Measurements from ENCODE around the gene DHRS2.

DHRS2 gene

GRCh38 chr14:23613242-23614070 is 22.7 kb upstream of the DHRS2 start:
- Histone ChIP-seq H3K27ac (ENCODE audit: low read depth, low read length) (no peak overlapping the region), H3K4me3 (ENCODE audit: low read length) (no peak overlapping the region), H3K36me3 (ENCODE audit: insufficient read depth, low read length) (no peaks in the 10 kb centered on the region), H3K9ac (ENCODE audit: low read depth, low read length) (no peak overlapping the region), H3K4me1 (ENCODE audit: insufficient read depth, low read length) (no peaks in the 10 kb centered on the region), H3K9me3 (ENCODE audit: insufficient read depth, low read depth, low read length) (0 out of 2 replicates have a peak, but pooled peaks cover 5% of the 10 kb centered on the region), H3K27me3 (ENCODE audit: insufficient read depth, low read length) (no peaks in the 10 kb centered on the region)
- WGBS = 82% methylated on average over 6 of the region's 6 CpGs

GRCh38 chr14:23614395-23614828 is 21.8 kb upstream of the DHRS2 start:
- Histone ChIP-seq H3K4me3 (ENCODE audit: low read length) (no peak overlapping the region), H3K27ac (ENCODE audit: low read depth, low read length) (no peak overlapping the region), H3K4me1 (ENCODE audit: insufficient read depth, low read length) (no peaks in the 10 kb centered on the region), H3K9me3 (ENCODE audit: insufficient read depth, low read depth, low read length) (0 out of 2 replicates have a peak, but pooled peaks cover 5% of the 10 kb centered on the region), H3K27me3 (ENCODE audit: insufficient read depth, low read length) (no peaks in the 10 kb centered on the region), H3K36me3 (ENCODE audit: insufficient read depth, low read length) (no peaks in the 10 kb centered on the region), H3K9ac (ENCODE audit: low read depth, low read length) (no peak overlapping the region)
- WGBS = 78% methylated on average over 2 of the region's 2 CpGs

GRCh38 chr14:23615856-23616255 is 20.3 kb upstream of the DHRS2 start:
- Histone ChIP-seq H3K9ac (ENCODE audit: low read depth, low read length) (no peak overlapping the region), H3K27ac (ENCODE audit: low read depth, low read length) (no peak overlapping the region), H3K9me3 (ENCODE audit: insufficient read depth, low read depth, low read length) (0 out of 2 replicates have a peak, but pooled peaks cover 2% of the 10 kb centered on the region), H3K36me3 (ENCODE audit: insufficient read depth, low read length) (no peaks in the 10 kb centered on the region), H3K27me3 (ENCODE audit: insufficient read depth, low read length) (no peaks in the 10 kb centered on the region), H3K4me1 (ENCODE audit: insufficient read depth, low read length) (no peaks in the 10 kb centered on the region), H3K4me3 (ENCODE audit: low read length) (no peak overlapping the region)
- 74% methylated on average over 5 of the region's 5 CpGs for WGBS

- H3K36me3 ChIP-seq (ENCODE audit: insufficient read depth, low read length) = no peaks in the 10 kb centered on the region
- no peaks in the 10 kb centered on the region for H3K27me3 ChIP-seq (ENCODE audit: insufficient read depth, low read length)
- no peak overlapping the region for H3K9ac ChIP-seq (ENCODE audit: low read depth, low read length)
- no peak overlapping the region for H3K4me3 ChIP-seq (ENCODE audit: low read length)
- WGBS = 100% methylated on average over 1 of the region's 1 CpG
- no peak overlapping the region for H3K27ac ChIP-seq (ENCODE audit: low read depth, low read length)
- H3K4me1 ChIP-seq (ENCODE audit: insufficient read depth, low read length) = no peaks in the 10 kb centered on the region
- peaks cover 13% of the 10 kb centered on the region for H3K9me3 ChIP-seq (ENCODE audit: insufficient read depth, low read depth, low read length)
Measured at GRCh38 chr14:23617539-23617938, 18.6 kb upstream of the DHRS2 start.

- 75% methylated on average over 2 of the region's 2 CpGs for WGBS
Measured at GRCh38 chr14:23618415-23618988, 17.7 kb upstream of the DHRS2 start.

GRCh38 chr14:23620177-23620702 is 15.9 kb upstream of the DHRS2 start:
- peaks cover 38% of the 10 kb centered on the region for H3K9me3 ChIP-seq (ENCODE audit: insufficient read depth, low read depth, low read length)
- H3K4me3 ChIP-seq (ENCODE audit: low read length) = no peak overlapping the region
- H3K27me3 ChIP-seq (ENCODE audit: insufficient read depth, low read length) = no peaks in the 10 kb centered on the region
- H3K27ac ChIP-seq (ENCODE audit: low read depth, low read length) = no peak overlapping the region
- no peaks in the 10 kb centered on the region for H3K4me1 ChIP-seq (ENCODE audit: insufficient read depth, low read length)
- no peaks in the 10 kb centered on the region for H3K36me3 ChIP-seq (ENCODE audit: insufficient read depth, low read length)
- no peak overlapping the region for H3K9ac ChIP-seq (ENCODE audit: low read depth, low read length)
- 68% methylated on average over 3 of the region's 3 CpGs for WGBS

More at GRCh38 chr14:23618415-23618988, 17.7 kb upstream of the DHRS2 start:
- Histone ChIP-seq H3K27ac (ENCODE audit: low read depth, low read length) (no peak overlapping the region), H3K9me3 (ENCODE audit: insufficient read depth, low read depth, low read length) (peaks cover 20% of the 10 kb centered on the region), H3K4me3 (ENCODE audit: low read length) (no peak overlapping the region), H3K36me3 (ENCODE audit: insufficient read depth, low read length) (no peaks in the 10 kb centered on the region), H3K27me3 (ENCODE audit: insufficient read depth, low read length) (no peaks in the 10 kb centered on the region), H3K9ac (ENCODE audit: low read depth, low read length) (no peak overlapping the region), H3K4me1 (ENCODE audit: insufficient read depth, low read length) (no peaks in the 10 kb centered on the region)

GRCh38 chr14:23621204-23621931 is 14.8 kb upstream of the DHRS2 start:
- Histone ChIP-seq H3K9ac (ENCODE audit: low read depth, low read length) (no peak overlapping the region), H3K4me3 (ENCODE audit: low read length) (no peak overlapping the region), H3K36me3 (ENCODE audit: insufficient read depth, low read length) (no peaks in the 10 kb centered on the region), H3K9me3 (ENCODE audit: insufficient read depth, low read depth, low read length) (peaks cover 49% of the 10 kb centered on the region), H3K27me3 (ENCODE audit: insufficient read depth, low read length) (no peaks in the 10 kb centered on the region), H3K4me1 (ENCODE audit: insufficient read depth, low read length) (no peaks in the 10 kb centered on the region), H3K27ac (ENCODE audit: low read depth, low read length) (no peak overlapping the region)
- WGBS = 66% methylated on average over 6 of the region's 6 CpGs

GRCh38 chr14:23621932-23622730 is 14.0 kb upstream of the DHRS2 start:
- H3K9me3 ChIP-seq (ENCODE audit: insufficient read depth, low read depth, low read length) = peaks cover 53% of the 10 kb centered on the region
- H3K27ac ChIP-seq (ENCODE audit: low read depth, low read length) = no peak overlapping the region
- H3K4me1 ChIP-seq (ENCODE audit: insufficient read depth, low read length) = no peaks in the 10 kb centered on the region
- H3K9ac ChIP-seq (ENCODE audit: low read depth, low read length) = no peak overlapping the region
- no peak overlapping the region for H3K4me3 ChIP-seq (ENCODE audit: low read length)
- H3K27me3 ChIP-seq (ENCODE audit: insufficient read depth, low read length) = no peaks in the 10 kb centered on the region
- 73% methylated on average over 4 of the region's 4 CpGs for WGBS
- H3K36me3 ChIP-seq (ENCODE audit: insufficient read depth, low read length) = no peaks in the 10 kb centered on the region

- no peaks in the 10 kb centered on the region for H3K4me1 ChIP-seq (ENCODE audit: insufficient read depth, low read length)
- no peaks in the 10 kb centered on the region for H3K27me3 ChIP-seq (ENCODE audit: insufficient read depth, low read length)
- no peak overlapping the region for H3K4me3 ChIP-seq (ENCODE audit: low read length)
- 83% methylated on average over 3 of the region's 4 CpGs for WGBS
- H3K27ac ChIP-seq (ENCODE audit: low read depth, low read length) = no peak overlapping the region
- no peaks in the 10 kb centered on the region for H3K36me3 ChIP-seq (ENCODE audit: insufficient read depth, low read length)
- peaks cover 55% of the 10 kb centered on the region for H3K9me3 ChIP-seq (ENCODE audit: insufficient read depth, low read depth, low read length)
- H3K9ac ChIP-seq (ENCODE audit: low read depth, low read length) = no peak overlapping the region
Measured at GRCh38 chr14:23622990-23623389, 13.2 kb upstream of the DHRS2 start.

GRCh38 chr14:23623962-23624361 is 12.2 kb upstream of the DHRS2 start:
- Histone ChIP-seq H3K27me3 (ENCODE audit: insufficient read depth, low read length) (no peaks in the 10 kb centered on the region), H3K36me3 (ENCODE audit: insufficient read depth, low read length) (no peaks in the 10 kb centered on the region), H3K4me3 (ENCODE audit: low read length) (no peak overlapping the region), H3K9me3 (ENCODE audit: insufficient read depth, low read depth, low read length) (peaks cover 55% of the 10 kb centered on the region), H3K4me1 (ENCODE audit: insufficient read depth, low read length) (no peaks in the 10 kb centered on the region), H3K27ac (ENCODE audit: low read depth, low read length) (no peak overlapping the region), H3K9ac (ENCODE audit: low read depth, low read length) (no peak overlapping the region)
